ENCODE results near the gene DNAJA3.

DNAJA3 gene

GRCh38 chr16:4501071-4501478 lies 75.4 kb downstream of the DNAJA3 start:
- no peak for TF ChIP-seq CTCF (IDR thresholded peaks at IDR 0.05)
- Histone ChIP-seq H3K4me3 (peak overlapping the region; percentile 56), H3K27ac (peak overlapping the region; percentile 72 to 81)
- no peak for DNase-seq (ENCODE audit: low spot score)

GRCh38 chr16:4505356-4506147 lies 79.9 kb downstream of the DNAJA3 start:
- TF ChIP-seq CTCF (IDR thresholded peaks at IDR 0.05), result no peak
- no peak overlapping the region for H3K4me3 ChIP-seq
- no peak overlapping the region for H3K27ac ChIP-seq
- no peak for DNase-seq (ENCODE audit: low spot score)
